Bone marrow (tissue), 2 donors: ENCODE results near the gene LYPD6.

Source experiments
- DNase-seq, 2 donors: peaks; one replicate each; lab custom pipeline; 2025; lab: John Stamatoyannopoulos, UW

The LYPD6 gene

GRCh38 chr2:149409506-149409905 lies 79.1 kb downstream of the LYPD6 start:
- DNase-seq, result no peak

DNA sequence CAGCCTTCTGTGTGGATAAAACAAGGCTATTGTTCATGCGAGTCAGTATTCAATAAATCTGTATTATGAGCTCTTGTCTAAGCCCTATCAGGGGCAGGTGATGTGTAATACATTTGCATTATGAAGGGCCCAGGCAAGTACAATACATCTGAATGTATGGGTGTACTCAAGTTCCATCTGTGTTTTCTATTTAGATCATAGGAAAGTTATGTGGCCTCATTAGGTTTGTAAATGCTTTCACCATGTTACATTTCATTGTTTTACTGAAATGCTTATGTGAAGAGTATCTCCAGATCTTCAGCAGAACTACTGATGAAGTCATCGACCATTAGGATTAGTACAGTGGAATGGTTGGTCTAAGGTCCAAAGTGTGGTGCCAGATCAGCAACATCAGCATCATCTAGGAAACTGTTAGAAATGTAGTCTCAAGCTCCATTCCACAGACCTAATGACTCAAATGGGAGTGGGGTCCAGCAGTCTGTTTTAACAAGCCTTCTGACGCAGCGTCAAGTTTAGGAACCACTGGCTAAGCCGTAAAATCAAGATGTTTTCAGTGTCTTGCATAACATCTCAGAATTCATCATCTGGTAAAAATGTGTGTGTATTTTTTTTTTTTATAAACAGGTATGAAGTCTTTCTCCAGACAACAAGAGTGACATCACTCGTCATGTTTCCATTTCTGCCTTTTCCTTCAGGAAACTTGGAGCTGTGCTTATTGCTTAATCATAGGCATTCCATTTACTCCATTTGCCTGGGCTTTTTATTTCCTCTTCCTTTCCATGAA lies 80.5 kb downstream of the LYPD6 start:
- no peak for DNase-seq

DNA sequence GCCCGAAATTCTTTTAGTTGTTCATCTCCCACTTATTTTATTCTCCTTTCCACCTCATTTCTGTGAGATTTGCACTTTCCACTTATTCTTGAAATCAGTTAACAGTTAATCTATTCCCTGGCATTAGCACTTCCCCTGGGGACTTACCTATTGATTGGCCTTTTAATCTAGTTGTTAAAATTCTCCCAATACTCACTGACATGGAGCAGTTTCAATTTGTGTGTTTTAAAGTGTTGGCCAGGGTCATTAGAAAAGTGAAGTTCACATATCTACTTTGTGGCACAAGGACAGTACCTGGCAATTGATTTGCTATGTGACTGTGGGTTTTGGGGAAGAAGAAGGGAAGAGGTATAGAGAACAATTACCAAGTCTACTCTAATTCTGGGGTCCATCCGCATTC lies 83.1 kb downstream of the LYPD6 start:
- DNase-seq, result no peak

DNA sequence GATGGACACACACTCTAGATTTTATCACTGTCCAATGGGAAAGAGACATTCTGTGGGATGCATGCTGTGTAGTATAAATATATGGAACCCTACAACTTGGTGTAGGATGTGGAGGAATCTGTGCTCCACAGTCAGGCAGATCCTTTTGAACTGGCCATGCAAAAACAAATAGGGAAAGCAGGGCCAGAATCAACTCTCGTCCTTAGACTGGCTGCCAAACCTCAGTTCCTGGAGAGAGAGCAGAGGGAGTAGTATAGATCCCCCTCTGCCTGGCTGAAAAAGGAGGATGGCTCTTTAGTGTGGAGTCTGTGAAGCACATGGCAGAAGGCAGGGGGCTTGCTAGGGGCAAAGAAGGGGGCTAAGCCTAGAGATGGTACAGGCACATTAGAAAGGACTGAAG lies 84.7 kb downstream of the LYPD6 start:
- DNase-seq, result no peak

- no peak for DNase-seq
Observed at GRCh38 chr2:149418065-149418464, 87.7 kb downstream of the LYPD6 start.

DNA sequence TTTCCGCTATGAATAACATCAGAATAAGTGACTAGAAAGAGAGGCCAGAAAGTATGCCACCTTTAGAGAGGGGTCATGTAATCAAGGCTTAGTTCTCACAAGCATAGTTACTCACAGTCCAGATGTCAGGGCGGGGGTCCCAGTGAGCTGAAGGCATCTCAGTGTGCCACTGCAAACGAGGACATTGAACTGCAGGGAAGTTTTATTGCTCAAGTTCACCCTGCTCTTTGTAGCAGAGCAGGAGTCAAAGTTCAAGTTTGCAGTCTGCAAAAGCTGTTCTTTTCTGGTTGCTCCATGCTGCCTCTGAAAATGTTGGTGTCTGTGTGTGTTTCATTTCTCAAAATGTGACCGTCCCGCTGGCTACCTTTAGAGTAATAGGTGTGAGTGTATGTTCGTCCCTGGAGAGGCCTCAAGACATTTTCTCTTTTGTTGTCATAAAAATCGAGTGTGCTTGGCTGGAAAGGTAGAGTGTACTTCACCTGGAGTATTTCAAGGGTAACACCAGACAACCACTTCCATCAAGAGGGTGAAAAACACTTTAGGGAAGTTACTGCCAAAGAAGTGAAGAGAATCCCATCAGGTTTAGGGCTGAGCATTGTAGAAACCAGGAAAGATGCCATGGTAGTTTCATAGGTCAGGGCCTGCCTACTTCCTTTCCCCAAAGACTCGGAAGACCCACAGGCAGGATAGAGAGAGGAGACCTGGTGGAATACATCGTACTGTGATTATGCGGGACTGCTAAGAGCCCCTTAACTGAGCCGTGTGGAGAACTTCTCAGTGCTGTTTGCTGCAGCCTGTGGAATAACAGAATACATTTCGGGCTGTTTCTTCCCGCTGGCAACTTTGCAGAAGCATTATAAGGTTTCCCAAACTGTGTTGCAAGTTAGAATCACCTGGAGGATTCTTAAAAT lies 89.9 kb downstream of the LYPD6 start:
- DNase-seq, result no peak

DNA sequence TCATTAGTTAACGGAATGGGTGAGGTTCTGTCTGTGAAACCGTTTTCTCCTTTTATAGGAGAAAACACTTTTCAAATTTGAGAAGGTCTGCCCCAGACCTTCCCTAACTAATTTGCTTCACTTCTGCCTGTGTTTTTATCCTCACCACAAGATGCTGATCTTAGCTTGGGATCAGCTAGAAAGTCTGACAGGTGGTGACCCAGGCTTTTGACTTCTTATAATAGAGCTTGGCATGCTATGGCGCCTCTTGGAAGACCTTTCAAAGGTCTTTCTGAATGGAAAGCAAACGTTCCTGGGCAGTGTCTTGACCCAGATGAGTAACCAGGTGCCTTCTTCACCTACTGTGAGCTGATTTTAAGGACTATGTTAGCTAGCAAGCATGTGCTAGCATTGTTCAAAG lies 91.4 kb downstream of the LYPD6 start:
- DNase-seq, result no peak

GRCh38 chr2:149422337-149422990 lies 92.1 kb downstream of the LYPD6 start:
- no peak for DNase-seq

GRCh38 chr2:149422991-149423338 lies 92.6 kb downstream of the LYPD6 start:
- no peak for DNase-seq

DNA sequence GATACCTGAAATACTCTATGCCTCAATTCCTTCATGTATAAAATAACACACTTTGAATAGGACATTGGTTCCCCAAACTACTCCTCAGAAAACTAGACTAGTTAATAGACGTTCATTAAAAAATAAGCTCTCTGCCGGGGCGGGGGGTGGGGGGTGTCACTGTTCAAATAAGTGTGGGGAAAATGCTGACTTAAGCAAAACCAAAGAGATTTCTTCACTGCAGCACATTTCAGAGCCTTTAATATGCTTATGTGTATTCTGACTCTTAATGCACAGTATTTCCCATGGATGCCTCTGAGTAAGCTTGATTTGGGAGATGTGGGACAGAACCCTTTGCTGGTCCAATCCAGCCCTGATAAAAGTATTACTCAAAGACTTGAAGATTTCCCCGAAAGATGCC lies 93.2 kb downstream of the LYPD6 start:
- DNase-seq, result no peak

DNA sequence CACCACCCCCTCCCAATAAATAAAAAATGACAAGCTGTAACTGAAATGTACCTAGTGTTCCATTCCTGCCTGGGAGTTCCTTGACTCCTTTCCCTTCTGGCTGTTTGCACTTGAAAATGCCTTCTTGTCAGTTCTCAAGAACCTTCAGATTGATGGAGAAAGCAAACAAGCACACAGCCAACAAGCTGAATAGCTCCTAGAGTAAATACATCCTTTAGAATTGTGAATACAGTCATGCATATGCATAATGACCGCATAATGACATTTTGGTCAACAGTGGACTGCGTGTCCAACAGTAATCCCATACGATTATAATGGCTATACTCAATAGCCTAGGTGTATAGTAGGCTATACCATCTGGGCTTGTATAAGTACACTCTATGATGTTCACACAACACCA lies 97.0 kb downstream of the LYPD6 start:
- DNase-seq, result no peak

DNA sequence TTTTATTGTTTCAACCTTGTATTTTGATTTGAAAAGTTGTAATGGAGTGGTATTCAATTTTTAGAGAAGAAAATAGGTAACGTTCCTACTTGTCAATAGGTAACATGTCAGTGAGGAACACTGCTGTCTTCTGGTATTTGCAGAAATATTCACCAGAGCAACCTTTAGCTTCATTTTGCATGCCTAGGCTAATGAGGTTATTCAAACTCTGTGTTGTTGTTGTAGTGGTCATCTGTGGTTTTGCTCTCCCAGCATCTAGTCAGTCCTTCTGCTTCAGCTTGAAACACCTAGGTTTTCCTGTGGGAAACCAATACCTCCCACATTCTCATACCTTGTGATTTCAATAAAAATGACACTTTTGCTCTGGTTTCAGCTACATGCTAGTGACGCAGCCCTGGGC lies 98.4 kb downstream of the LYPD6 start:
- no peak for DNase-seq

- DNase-seq, result no peak
Observed at GRCh38 chr2:149430743-149431736, 100.7 kb downstream of the LYPD6 start.

- DNase-seq, result no peak
Observed at GRCh38 chr2:149438330-149438960, 108.1 kb downstream of the LYPD6 start.

DNA sequence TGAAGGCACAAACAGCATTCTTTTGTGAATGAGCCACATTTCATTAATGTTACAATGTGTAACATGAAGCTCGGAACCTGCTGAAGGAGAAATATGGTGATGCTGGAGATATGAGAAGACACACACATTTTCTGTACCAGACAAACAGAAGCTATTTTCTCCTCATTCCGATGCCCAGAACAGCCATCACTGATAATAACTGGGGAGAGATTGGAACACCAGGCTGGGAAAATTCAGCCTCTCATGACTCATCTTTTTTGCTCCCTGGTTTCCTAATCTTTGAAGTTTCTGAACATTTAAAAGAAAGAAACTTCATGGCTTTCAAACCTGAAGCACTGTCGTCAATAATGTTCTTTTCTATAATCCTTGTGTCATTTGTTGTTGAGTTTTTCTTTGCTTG lies 110.9 kb downstream of the LYPD6 start:
- DNase-seq, result no peak

GRCh38 chr2:149442346-149442745 lies 112.0 kb downstream of the LYPD6 start:
- no peak for DNase-seq

DNA sequence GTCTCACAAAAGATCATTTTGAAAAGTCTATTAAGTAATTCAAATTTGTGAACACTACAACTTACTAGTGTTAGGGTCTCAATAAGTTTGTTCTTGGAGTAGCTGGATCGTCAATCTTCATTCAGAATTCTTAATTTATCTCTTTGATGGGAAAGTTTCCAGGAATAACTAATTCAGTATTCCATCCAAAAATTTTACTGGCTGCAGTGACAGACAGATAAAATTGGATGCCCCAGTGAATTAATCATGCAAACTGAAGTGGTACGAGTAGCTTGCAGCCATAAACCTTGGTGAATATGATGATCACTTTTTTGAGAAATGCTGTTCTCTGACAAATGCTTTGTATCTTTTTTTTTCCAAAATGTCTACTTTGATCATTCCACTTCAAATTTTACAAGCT lies 112.8 kb downstream of the LYPD6 start:
- no peak for DNase-seq

GRCh38 chr2:149446748-149447147 lies 116.4 kb downstream of the LYPD6 start:
- DNase-seq, result no peak

DNA sequence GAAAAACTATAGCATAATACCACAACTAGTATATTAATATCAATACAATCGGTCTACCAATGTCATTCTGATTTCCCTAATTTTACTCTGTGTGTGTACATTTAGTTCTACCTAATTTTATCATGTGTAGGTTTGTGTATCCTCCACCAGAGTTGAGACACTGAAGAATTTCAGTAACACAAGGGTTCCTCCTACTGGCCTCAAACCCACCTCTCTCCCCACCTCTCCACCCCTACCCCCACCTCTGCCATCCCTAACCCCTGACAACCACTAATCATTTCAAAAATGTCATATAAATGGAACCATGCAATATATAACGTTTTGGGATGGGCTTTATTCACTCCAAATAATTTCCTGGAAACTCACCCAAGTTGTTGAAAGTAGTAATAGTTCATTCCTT lies 117.9 kb downstream of the LYPD6 start:
- DNase-seq, result no peak

GRCh38 chr2:149449017-149449416 lies 118.6 kb downstream of the LYPD6 start:
- no peak for DNase-seq
